Hepatocyte (in vitro differentiated cells): Measurements from ENCODE around the gene WNT3A.

Experiments
- CTCF ChIP-seq: fragments of 200-600 bp; sonication (generic); IDR thresholded peaks from 2 replicates; pipeline ENCODE4 v1.5.1; 2016; ENCODE audit warnings: antibody characterized with exemption, mild to moderate bottlenecking; ENCODE audit not compliant: poor library complexity
- EZH2 ChIP-seq: fragments of 200-600 bp; sonication (generic); IDR thresholded peaks from 2 replicates; pipeline ENCODE4 v1.6.1; 2016; ENCODE audit warnings: antibody characterized with exemption, mild to moderate bottlenecking, borderline replicate concordance
- EZH2phosphoT487 ChIP-seq: fragments of 200-600 bp; sonication (generic); IDR thresholded peaks from one replicate; pipeline ENCODE4 v1.6.1; 2018; ENCODE audit warnings: antibody characterized with exemption, mild to moderate bottlenecking, low read depth, moderate library complexity; ENCODE audit not compliant: unreplicated experiment, severe bottlenecking

GRCh38 chr1:228073061-228073856 lies 66.5 kb downstream of the WNT3A start:
- TF ChIP-seq CTCF, result no peak
- TF ChIP-seq EZH2phosphoT487, result no peak
- no peak for TF ChIP-seq EZH2
